Measurements from ENCODE around the gene TIE1.

GRCh38 chr1:43318831-43319230 lies 18.0 kb downstream of the TIE1 start:
- TF ChIP-seq CTCF (IDR thresholded peaks at IDR 0.05), result no peak
- TF ChIP-seq POLR2A (IDR thresholded peaks at IDR 0.05), result no peak
